ENCODE results near the gene TACC2.

DNA sequence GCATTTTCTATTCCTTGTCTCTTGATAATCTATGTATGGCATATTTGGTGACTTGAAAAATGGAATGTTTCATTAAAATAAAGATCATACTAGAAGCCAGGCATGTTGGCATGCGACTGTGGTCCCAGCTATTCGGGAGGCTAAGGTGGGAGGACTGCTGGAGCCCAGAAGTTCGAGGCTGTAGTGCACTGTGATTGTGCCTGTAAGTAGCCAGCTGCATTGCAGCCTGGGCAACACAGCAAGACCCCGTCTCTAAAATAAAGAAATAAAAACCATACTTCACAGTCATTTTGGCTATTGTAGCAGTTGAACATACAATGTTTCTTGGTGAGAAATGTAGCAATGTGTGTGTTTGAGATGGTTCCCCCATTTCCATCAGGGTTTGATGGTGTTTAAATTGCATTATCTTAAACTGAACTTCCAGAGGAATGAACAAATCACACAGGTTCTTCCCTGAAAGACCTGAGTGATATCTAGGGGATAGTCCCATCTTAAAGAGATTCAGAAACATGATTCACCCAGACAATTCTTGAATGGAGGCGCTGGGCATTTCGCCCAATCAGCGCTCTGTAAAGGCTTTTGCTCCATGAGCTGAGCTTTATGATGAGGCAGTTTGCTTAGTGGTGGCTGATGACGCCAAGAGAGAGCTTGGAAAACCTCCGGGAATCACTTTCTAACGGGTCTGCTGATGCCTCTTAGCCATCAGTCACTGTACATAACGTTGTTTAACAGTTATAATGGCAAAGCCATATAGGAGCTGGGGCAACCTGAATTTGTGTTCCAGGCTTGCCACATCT is 262.7 kb downstream of the TACC2 start:
- TF ChIP-seq, protein P1, sequence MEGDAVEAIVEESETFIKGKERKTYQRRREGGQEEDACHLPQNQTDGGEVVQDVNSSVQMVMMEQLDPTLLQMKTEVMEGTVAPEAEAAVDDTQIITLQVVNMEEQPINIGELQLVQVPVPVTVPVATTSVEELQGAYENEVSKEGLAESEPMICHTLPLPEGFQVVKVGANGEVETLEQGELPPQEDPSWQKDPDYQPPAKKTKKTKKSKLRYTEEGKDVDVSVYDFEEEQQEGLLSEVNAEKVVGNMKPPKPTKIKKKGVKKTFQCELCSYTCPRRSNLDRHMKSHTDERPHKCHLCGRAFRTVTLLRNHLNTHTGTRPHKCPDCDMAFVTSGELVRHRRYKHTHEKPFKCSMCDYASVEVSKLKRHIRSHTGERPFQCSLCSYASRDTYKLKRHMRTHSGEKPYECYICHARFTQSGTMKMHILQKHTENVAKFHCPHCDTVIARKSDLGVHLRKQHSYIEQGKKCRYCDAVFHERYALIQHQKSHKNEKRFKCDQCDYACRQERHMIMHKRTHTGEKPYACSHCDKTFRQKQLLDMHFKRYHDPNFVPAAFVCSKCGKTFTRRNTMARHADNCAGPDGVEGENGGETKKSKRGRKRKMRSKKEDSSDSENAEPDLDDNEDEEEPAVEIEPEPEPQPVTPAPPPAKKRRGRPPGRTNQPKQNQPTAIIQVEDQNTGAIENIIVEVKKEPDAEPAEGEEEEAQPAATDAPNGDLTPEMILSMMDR (IDR thresholded peaks at IDR 0.05; ENCODE audit: extremely low read depth in 1 of 2, insufficient read depth in 1 of 2, low read depth in 1 of 2, low read length in 2 of 2): no peak
- TF ChIP-seq POLR2A (IDR thresholded peaks at IDR 0.05; ENCODE audit: low read depth, low read length) (no peak), EZH2 (IDR thresholded peaks at IDR 0.05; ENCODE audit: borderline replicate concordance, low read depth, low read length, severe bottlenecking) (no peak), JUN (IDR thresholded peaks at IDR 0.05; ENCODE audit: borderline replicate concordance, insufficient read depth, insufficient read length, low read depth) (no peak), GATA2 (IDR thresholded peaks at IDR 0.05; ENCODE audit: insufficient read depth, insufficient read length, low read depth, low read length) (no peak), POLR2AphosphoS5 (IDR thresholded peaks at IDR 0.05; ENCODE audit: insufficient read depth, low read depth, low read length) (no peak), MYC (IDR thresholded peaks at IDR 0.05; ENCODE audit: low read depth, low read length) (no peak), FOS (IDR thresholded peaks at IDR 0.05; ENCODE audit: borderline replicate concordance, insufficient read depth, low read length) (no peak)
- TF ChIP-seq, protein P2, sequence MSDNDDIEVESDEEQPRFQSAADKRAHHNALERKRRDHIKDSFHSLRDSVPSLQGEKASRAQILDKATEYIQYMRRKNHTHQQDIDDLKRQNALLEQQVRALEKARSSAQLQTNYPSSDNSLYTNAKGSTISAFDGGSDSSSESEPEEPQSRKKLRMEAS (IDR thresholded peaks at IDR 0.05; ENCODE audit: insufficient read depth, insufficient read length): no peak
